Endothelial cell of umbilical vein (primary cell): ENCODE data around the gene VDR.

Experiments used
- EZH2 ChIP-seq: IDR thresholded peaks from 2 replicates; pipeline ENCODE4 v1.6.1; 2012; ENCODE audit warnings: borderline replicate concordance, low read depth, mild to moderate bottlenecking, moderate library complexity, low read length, inconsistent platforms; ENCODE audit not compliant: severe bottlenecking
- POLR2AphosphoS5 ChIP-seq: IDR thresholded peaks from 2 replicates; pipeline ENCODE4 v1.6.1; 2012; ENCODE audit warnings: low read depth, mild to moderate bottlenecking, control low read depth, low read length, moderate library complexity; ENCODE audit not compliant: insufficient read depth
- TF ChIP-seq, protein P1 (sequence below), 2 donors: IDR thresholded peaks; 1 replicate in 1 of 2; 2 replicates in 1 of 2; pipeline ENCODE4 v1.5.1; 2011; ENCODE audit warnings: low read length in 2 of 2, mild to moderate bottlenecking in 2 of 2, moderate library complexity in 2 of 2, control low read depth in 1 of 2, inconsistent platforms in 1 of 2, low read depth in 1 of 2; ENCODE audit not compliant: insufficient read depth in 1 of 2; ENCODE audit errors: extremely low read depth in 1 of 2

DNA sequence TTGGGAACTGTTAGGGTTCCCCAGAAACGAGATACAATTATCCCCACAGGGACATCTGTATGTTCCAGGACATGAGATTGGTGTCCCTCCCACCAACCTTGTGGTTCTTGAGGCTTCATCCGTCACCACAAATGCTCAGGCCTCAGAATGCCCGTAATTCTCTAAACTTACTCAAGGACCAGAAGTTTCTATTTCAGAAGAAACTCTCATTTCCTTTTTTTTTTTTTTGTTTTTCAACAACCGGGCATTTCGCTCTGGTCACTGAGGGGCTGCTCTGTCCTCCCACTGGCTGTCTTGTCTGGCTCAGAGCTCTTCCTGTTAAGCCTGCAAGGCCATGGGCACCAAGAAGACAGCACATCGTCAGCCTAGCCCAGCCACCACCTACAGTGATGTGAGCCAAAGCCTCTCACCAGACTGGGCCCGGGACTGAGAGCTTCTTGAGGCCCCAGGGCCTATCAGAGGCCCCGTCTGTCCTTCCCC, 36.2 kb downstream of the VDR start:
- TF ChIP-seq POLR2AphosphoS5 (no peak), EZH2 (no peak)
- TF ChIP-seq, protein P1, sequence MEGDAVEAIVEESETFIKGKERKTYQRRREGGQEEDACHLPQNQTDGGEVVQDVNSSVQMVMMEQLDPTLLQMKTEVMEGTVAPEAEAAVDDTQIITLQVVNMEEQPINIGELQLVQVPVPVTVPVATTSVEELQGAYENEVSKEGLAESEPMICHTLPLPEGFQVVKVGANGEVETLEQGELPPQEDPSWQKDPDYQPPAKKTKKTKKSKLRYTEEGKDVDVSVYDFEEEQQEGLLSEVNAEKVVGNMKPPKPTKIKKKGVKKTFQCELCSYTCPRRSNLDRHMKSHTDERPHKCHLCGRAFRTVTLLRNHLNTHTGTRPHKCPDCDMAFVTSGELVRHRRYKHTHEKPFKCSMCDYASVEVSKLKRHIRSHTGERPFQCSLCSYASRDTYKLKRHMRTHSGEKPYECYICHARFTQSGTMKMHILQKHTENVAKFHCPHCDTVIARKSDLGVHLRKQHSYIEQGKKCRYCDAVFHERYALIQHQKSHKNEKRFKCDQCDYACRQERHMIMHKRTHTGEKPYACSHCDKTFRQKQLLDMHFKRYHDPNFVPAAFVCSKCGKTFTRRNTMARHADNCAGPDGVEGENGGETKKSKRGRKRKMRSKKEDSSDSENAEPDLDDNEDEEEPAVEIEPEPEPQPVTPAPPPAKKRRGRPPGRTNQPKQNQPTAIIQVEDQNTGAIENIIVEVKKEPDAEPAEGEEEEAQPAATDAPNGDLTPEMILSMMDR (IDR thresholded peaks at IDR 0.05; ENCODE audit: extremely low read depth in 1 of 2, insufficient read depth in 1 of 2, low read depth in 1 of 2, low read length in 2 of 2): no peak
